Inferior parietal cortex (tissue), 1 donor: Measurements from ENCODE around the gene CEMIP2.

Experiments
- DNase-seq: peaks from one replicate; pipeline ENCODE4 v3.0.0-alpha.2; 2016; ENCODE audit errors: extremely low spot score

CEMIP2 gene

GRCh38 chr9:71769175-71770161 lies 1.2 kb upstream of the CEMIP2 start:
- DNase-seq, result no peak

GRCh38 chr9:71767776-71768321 lies 464 bp downstream of the CEMIP2 start:
- no peak for DNase-seq

GRCh38 chr9:71767163-71767775 lies 1.0 kb downstream of the CEMIP2 start:
- no peak for DNase-seq

- no peak for DNase-seq
Observed at GRCh38 chr9:71766663-71767062, 1.6 kb downstream of the CEMIP2 start.

- DNase-seq, result no peak
Observed at GRCh38 chr9:71765693-71766092, 2.6 kb downstream of the CEMIP2 start.

GRCh38 chr9:71764891-71765290 lies 3.4 kb downstream of the CEMIP2 start:
- no peak for DNase-seq

GRCh38 chr9:71764463-71764862 lies 3.9 kb downstream of the CEMIP2 start:
- DNase-seq, result no peak

GRCh38 chr9:71763832-71764231 lies 4.5 kb downstream of the CEMIP2 start:
- DNase-seq, result no peak

GRCh38 chr9:71762900-71763653 lies 5.2 kb downstream of the CEMIP2 start:
- DNase-seq, result no peak

- DNase-seq, result no peak
Observed at GRCh38 chr9:71761938-71762353, 6.4 kb downstream of the CEMIP2 start.

- no peak for DNase-seq
Observed at GRCh38 chr9:71760901-71761300, 7.4 kb downstream of the CEMIP2 start.

- no peak for DNase-seq
Observed at GRCh38 chr9:71758785-71759184, 9.5 kb downstream of the CEMIP2 start.

- DNase-seq, result no peak
Observed at GRCh38 chr9:71758277-71758676, 10.0 kb downstream of the CEMIP2 start.

- no peak for DNase-seq
Observed at GRCh38 chr9:71756753-71757152, 11.6 kb downstream of the CEMIP2 start.

GRCh38 chr9:71755869-71756268 lies 12.4 kb downstream of the CEMIP2 start:
- DNase-seq, result no peak

GRCh38 chr9:71755230-71755629 lies 13.1 kb downstream of the CEMIP2 start:
- DNase-seq, result no peak

- DNase-seq, result no peak
Observed at GRCh38 chr9:71754151-71754550, 14.2 kb downstream of the CEMIP2 start.

- no peak for DNase-seq
Observed at GRCh38 chr9:71752928-71753327, 15.4 kb downstream of the CEMIP2 start.

- no peak for DNase-seq
Observed at GRCh38 chr9:71752352-71752751, 16.0 kb downstream of the CEMIP2 start.

GRCh38 chr9:71748280-71748743 lies 20.0 kb downstream of the CEMIP2 start:
- DNase-seq, result no peak

- no peak for DNase-seq
Observed at GRCh38 chr9:71747576-71747975, 20.7 kb downstream of the CEMIP2 start.

- DNase-seq, result no peak
Observed at GRCh38 chr9:71746758-71747125, 21.6 kb downstream of the CEMIP2 start.
